ENCODE data around the gene CEP164. TPM values are rescaled to one million over a fixed set of nuclear protein-coding genes. Genes with fewer than 3 reads are reported as not detected.
A peak's percentile ranks its signal among the peaks of the same experiment; 100 is the strongest.

CEP164 gene
- total and polyA plus RNA-seq, 8 donors, result 27.4 to 43.6 (median 33.5) TPM

DNA sequence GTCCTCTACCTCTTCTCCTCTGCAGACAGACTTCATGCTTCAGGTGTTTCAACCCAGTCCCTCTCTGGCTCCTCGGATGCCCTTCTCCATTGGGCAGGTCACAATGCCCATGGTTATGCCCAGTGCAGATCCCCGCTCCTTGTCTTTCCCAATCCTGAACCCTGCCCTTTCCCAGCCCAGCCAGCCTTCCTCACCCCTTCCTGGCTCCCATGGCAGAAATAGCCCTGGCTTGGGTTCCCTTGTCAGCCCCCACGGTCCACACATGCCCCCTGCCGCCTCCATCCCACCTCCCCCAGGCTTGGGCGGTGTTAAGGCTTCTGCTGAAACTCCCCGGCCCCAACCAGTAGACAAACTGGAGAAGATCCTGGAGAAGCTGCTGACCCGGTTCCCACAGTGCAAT is 45.8 kb upstream of the CEP164 start:
- DNase-seq, result no peak
- Histone ChIP-seq H3K36me3 (peaks cover 0 to 52% of the 10 kb centered on the region in 2 donors), H3K4me1 (peaks cover 0 to 3% of the 10 kb centered on the region in 2 donors), H3K27me3 (no peaks in the 10 kb centered on the region), H3K9me3 (no peaks in the 10 kb centered on the region), H3K4me3 (no peak overlapping the region), H3K27ac (no peak overlapping the region)
- intact Hi-C loops (cut with DNase I), result no loop called here
- TF ChIP-seq, protein P1, sequence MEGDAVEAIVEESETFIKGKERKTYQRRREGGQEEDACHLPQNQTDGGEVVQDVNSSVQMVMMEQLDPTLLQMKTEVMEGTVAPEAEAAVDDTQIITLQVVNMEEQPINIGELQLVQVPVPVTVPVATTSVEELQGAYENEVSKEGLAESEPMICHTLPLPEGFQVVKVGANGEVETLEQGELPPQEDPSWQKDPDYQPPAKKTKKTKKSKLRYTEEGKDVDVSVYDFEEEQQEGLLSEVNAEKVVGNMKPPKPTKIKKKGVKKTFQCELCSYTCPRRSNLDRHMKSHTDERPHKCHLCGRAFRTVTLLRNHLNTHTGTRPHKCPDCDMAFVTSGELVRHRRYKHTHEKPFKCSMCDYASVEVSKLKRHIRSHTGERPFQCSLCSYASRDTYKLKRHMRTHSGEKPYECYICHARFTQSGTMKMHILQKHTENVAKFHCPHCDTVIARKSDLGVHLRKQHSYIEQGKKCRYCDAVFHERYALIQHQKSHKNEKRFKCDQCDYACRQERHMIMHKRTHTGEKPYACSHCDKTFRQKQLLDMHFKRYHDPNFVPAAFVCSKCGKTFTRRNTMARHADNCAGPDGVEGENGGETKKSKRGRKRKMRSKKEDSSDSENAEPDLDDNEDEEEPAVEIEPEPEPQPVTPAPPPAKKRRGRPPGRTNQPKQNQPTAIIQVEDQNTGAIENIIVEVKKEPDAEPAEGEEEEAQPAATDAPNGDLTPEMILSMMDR (IDR thresholded peaks at IDR 0.05), result no peak
- ATAC-seq, result no peak

DNA sequence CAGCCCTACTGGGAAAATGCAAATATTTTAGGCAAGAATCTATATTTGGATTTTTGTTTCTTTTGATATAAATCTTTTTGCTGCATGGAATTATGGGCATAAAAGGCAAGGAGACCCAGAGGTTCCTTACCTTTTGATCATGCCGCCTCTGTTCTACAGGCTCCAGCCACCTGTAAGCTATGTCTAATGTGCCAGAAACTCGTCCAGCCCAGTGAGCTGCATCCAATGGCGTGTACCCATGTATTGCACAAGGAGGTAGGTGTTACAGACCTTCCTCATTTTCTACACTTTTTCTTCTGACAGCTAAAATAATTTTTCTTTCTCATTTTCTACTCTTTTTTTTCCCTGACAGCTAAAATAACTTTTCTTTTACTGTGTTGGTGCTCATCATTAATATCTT is 44.7 kb upstream of the CEP164 start:
- Histone ChIP-seq H3K9me3 (no peaks in the 10 kb centered on the region), H3K27ac (no peak overlapping the region), H3K36me3 (peaks cover 0 to 63% of the 10 kb centered on the region in 2 donors), H3K4me1 (peaks cover 0 to 3% of the 10 kb centered on the region in 2 donors), H3K4me3 (no peak overlapping the region), H3K27me3 (no peaks in the 10 kb centered on the region)
- no peak for ATAC-seq
- intact Hi-C loops (cut with DNase I), result no loop called here
- DNase-seq, result no peak
- TF ChIP-seq, protein P1 (IDR thresholded peaks at IDR 0.05), result no peak

DNA sequence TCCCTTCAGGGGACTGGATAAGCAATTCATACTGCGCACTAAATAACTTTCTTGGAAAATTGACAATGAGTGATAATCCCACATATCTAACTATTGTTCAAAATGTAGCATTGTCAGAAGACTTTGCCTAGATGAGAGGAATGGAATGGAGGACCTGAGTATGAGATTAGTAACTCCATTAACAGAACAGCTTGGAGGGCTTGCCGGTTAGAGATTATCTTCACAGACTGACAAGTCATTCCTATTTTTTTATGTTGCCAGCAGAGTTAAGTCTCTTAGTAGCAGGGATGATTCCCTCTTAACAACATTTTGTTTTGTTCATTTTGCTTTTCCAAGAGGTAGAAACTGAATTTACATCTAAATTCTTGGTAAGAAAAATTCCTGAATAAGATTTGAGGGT is 43.6 kb upstream of the CEP164 start:
- H3K4me3 ChIP-seq, result no peak overlapping the region
- H3K36me3 ChIP-seq, result peaks cover 0 to 73% of the 10 kb centered on the region in 2 donors
- no peaks in the 10 kb centered on the region for H3K9me3 ChIP-seq

DNA sequence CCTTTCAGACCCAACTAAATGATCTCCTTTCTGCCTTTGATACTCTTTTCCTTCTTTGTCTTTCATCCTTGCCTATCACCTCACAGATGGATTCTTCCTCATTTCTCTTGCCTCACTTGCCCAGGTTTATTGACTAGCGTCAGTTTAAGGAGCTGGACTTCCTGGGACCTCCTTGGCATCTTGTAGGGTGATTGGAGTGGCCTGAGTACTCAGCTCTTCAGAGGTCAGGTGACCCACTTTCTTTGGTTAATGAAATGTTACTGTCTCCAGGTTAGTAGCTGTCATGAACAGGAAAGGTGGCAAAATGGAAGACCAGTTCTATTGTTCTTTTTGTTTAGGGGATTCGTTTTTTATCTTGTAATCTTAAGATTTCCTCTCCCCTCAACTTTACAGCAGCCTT is 41.1 kb upstream of the CEP164 start:
- intact Hi-C loops (cut with DNase I), result no loop called here
- DNase-seq, result no peak
- ATAC-seq, result peak; percentile 73
- Histone ChIP-seq H3K9me3 (no peaks in the 10 kb centered on the region), H3K27ac (no peak overlapping the region), H3K4me1 (no peaks in the 10 kb centered on the region), H3K36me3 (peaks cover 0 to 89% of the 10 kb centered on the region in 2 donors), H3K4me3 (no peak overlapping the region), H3K27me3 (no peaks in the 10 kb centered on the region)
- TF ChIP-seq, protein P1 (IDR thresholded peaks at IDR 0.05), result no peak

More for the DNA sequence above, 43.6 kb upstream of the CEP164 start:
- TF ChIP-seq, protein P1 (IDR thresholded peaks at IDR 0.05), result no peak
- intact Hi-C loops (cut with DNase I), result no loop called here
- Histone ChIP-seq H3K27me3 (no peaks in the 10 kb centered on the region), H3K4me1 (peaks cover 0 to 3% of the 10 kb centered on the region in 2 donors), H3K27ac (no peak overlapping the region)
- ATAC-seq (no peak), DNase-seq (no peak)

DNA sequence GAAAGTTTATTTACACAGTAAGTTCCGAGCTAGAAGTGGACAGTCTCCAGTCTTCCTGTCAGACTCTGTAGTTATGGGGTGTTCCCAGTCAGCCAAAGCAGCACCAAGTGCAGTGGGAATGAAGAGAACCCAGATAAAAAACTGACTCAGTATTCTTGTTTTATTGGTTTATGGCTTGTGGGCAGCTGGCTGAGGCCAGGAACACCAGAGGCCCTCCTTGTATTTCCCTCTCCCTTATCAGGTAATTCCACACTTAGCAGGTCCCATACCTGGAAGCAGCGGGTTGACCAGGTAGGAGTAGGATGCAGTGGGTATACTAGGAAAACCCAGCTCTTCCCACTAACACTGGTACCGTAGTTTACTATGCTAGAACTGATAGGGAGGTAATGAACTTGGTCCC is 40.0 kb upstream of the CEP164 start:
- Histone ChIP-seq H3K27me3 (no peaks in the 10 kb centered on the region), H3K4me3 (no peak overlapping the region), H3K36me3 (peaks cover 0 to 85% of the 10 kb centered on the region in 2 donors), H3K4me1 (no peaks in the 10 kb centered on the region), H3K9me3 (no peaks in the 10 kb centered on the region), H3K27ac (no peak overlapping the region)
- ATAC-seq (no peak), DNase-seq (no peak)
- intact Hi-C loops (cut with DNase I), result no loop called here
- TF ChIP-seq, protein P1 (IDR thresholded peaks at IDR 0.05), result no peak
